NCI-H2196 (cell line): ENCODE measurements around the gene SNAPC5.
A peak's percentile ranks its signal among the peaks of the same experiment; 100 is the strongest.
"Not testable (repeated sequence)": the region's sequence is repeated elsewhere in the genome, so short reads cannot be mapped to it uniquely, and the experiment has no call there.

ENCODE experiments used
- DNase-seq: peaks from one replicate; lab custom pipeline; 2025; ENCODE audit not compliant: unreplicated experiment; lab: John Stamatoyannopoulos, UW

Gene SNAPC5

GRCh38 chr15:66497502-66498455 is at the start of gene SNAPC5:
TSS of gene SNAPC5 (minus strand) at chr15:66497762. CDS start at chr15:66497731, 31 bp downstream.
- peak; percentile 85 for DNase-seq

- DNase-seq: no peak
Measured at GRCh38 chr15:66545255-66545654, 47.7 kb upstream of the SNAPC5 start.

- DNase-seq: no peak
Measured at GRCh38 chr15:66542896-66543295, 45.3 kb upstream of the SNAPC5 start.

- no peak for DNase-seq
Measured at GRCh38 chr15:66535056-66535455, 37.5 kb upstream of the SNAPC5 start.

GRCh38 chr15:66524838-66525237 is 27.3 kb upstream of the SNAPC5 start:
- no peak for DNase-seq

- no peak for DNase-seq
Measured at GRCh38 chr15:66523926-66524325, 26.4 kb upstream of the SNAPC5 start.

GRCh38 chr15:66515901-66516322 is 18.4 kb upstream of the SNAPC5 start:
- no peak for DNase-seq

- no peak for DNase-seq
Measured at GRCh38 chr15:66514586-66514985, 17.0 kb upstream of the SNAPC5 start.

- DNase-seq: no peak
Measured at GRCh38 chr15:66508293-66508883, 10.8 kb upstream of the SNAPC5 start.

GRCh38 chr15:66505818-66506217 is 8.3 kb upstream of the SNAPC5 start:
- DNase-seq: no peak

GRCh38 chr15:66505430-66505811 is 7.9 kb upstream of the SNAPC5 start:
- DNase-seq: no peak

- DNase-seq: peak; percentile 54
Measured at GRCh38 chr15:66504563-66505429, 7.2 kb upstream of the SNAPC5 start, which contains the start of the genes RPL4 and ZWILCH. TSS of gene RPL4 (minus strand) at chr15:66504855. CDS start at chr15:66504790, 65 bp downstream. TSS of gene ZWILCH (plus strand) at chr15:66505326. CDS start at chr15:66505339, 13 bp downstream.

- no peak for DNase-seq
Measured at GRCh38 chr15:66503780-66504562, 6.4 kb upstream of the SNAPC5 start.

- not testable (repeated sequence) for DNase-seq
Measured at GRCh38 chr15:66503041-66503648, 5.6 kb upstream of the SNAPC5 start.

GRCh38 chr15:66502491-66502890 is 4.9 kb upstream of the SNAPC5 start:
- no peak for DNase-seq

GRCh38 chr15:66500346-66500745 is 2.8 kb upstream of the SNAPC5 start:
- DNase-seq: not testable (repeated sequence)

- peak; percentile 8 for DNase-seq
Measured at GRCh38 chr15:66498501-66499386, 1.2 kb upstream of the SNAPC5 start.

- no peak for DNase-seq
Measured at GRCh38 chr15:66496951-66497501, 536 bp downstream of the SNAPC5 start.

- no peak for DNase-seq
Measured at GRCh38 chr15:66494262-66494661, 3.3 kb downstream of the SNAPC5 start.
